Sigmoid colon (tissue), 7 donors: ENCODE measurements around the gene PASD1. TPM values are rescaled to one million over a fixed set of nuclear protein-coding genes. Genes with fewer than 3 reads are reported as not detected.
"Not testable (repeated sequence)": the region's sequence is repeated elsewhere in the genome, so short reads cannot be mapped to it uniquely, and the experiment has no call there.

ENCODE experiments used
- DNase-seq: peaks from one replicate; pipeline ENCODE4 v3.0.0-alpha.2; 2019
- H3K27ac ChIP-seq, 4 donors: fragments of 200-600 bp; sonication (generic); one replicate each; pipeline ENCODE4 v1.5.1; 2016 to 2019; ENCODE audit warnings: mild to moderate bottlenecking in 1 of 4
- H3K27me3 ChIP-seq, 3 donors: fragments of 200-600 bp; sonication (generic); one replicate each; pipeline ENCODE4 v1.5.1; 2019; ENCODE audit warnings: mild to moderate bottlenecking in 1 of 3
- H3K36me3 ChIP-seq, 4 donors: fragments of 200-600 bp; sonication (generic); one replicate each; pipeline ENCODE4 v1.5.1; 2016 to 2019
- H3K4me1 ChIP-seq, 4 donors: fragments of 200-600 bp; sonication (generic); one replicate each; pipeline ENCODE4 v1.5.1; 2017 to 2019
- H3K4me3 ChIP-seq, 4 donors: fragments of 200-600 bp; sonication (generic); one replicate each; pipeline ENCODE4 v1.5.1; 2017 to 2019; ENCODE audit warnings: mild to moderate bottlenecking in 2 of 4, moderate library complexity in 1 of 4
- H3K9me3 ChIP-seq, 4 donors: fragments of 200-600 bp in 3 of 4; sonication (generic) in 3 of 4; one replicate each; pipeline versions ENCODE4 v1.5.1 to v1.6.1; 2013 to 2019
- EP300 ChIP-seq, 4 donors: sonication (generic); formaldehyde crosslinking; IDR thresholded peaks; one replicate each; pipeline ENCODE4 v1.6.1; 2017; ENCODE audit warnings: antibody characterized with exemption in 4 of 4
- POLR2A ChIP-seq, 2 donors: fragments of 450-650 bp; IDR thresholded peaks; one replicate each; pipeline ENCODE4 v1.6.1; 2016; ENCODE audit warnings: antibody characterized with exemption in 2 of 2, mild to moderate bottlenecking in 2 of 2, moderate library complexity in 2 of 2
- POLR2AphosphoS5 ChIP-seq, 4 donors: sonication (generic); formaldehyde crosslinking; IDR thresholded peaks; one replicate each; pipeline ENCODE4 v1.6.1; 2017; ENCODE audit warnings: antibody characterized with exemption in 4 of 4
- WGBS, 2 donors: extraction: QIAGEN DNeasy Blood & Tissue Kit; methylation state at CpG; one replicate each; pipeline ENCODE4 v1.1.7; 2013; 5-methylcytosine and 5-hydroxymethylcytosine counted together
- intact Hi-C: fragments of 100-400 bp; cut with DNase I; formaldehyde crosslinking; loops from one replicate; pipeline ENCODE4 v1.15.1; 2023
- polyA plus RNA-seq, 3 donors: library from polyadenylated mRNA; stranded (reverse); fragments of 200-250 nt; gene quantifications; one replicate each; pipeline ENCODE4 v1.2.3, GENCODE V29; 2013
- total RNA-seq, 4 donors: library from RNA; depleted of rRNA; stranded (reverse); fragments of >200 nt; gene quantifications; one replicate each; pipeline ENCODE4 v1.1.0, GENCODE V29; 2016
- TF ChIP-seq, protein P1 (sequence below), 4 experiments: fragments of 450-650 bp in 3 of 4; fragments of 200-600 bp in 1 of 4; IDR thresholded peaks; one replicate each; pipeline ENCODE4 v1.5.1; 2016 to 2019; ENCODE audit warnings: antibody characterized with exemption in 4 of 4, mild to moderate bottlenecking in 3 of 4, moderate library complexity in 2 of 4
- donor health status: healthy with polysubstance abuse.
- donor health status: Bipolar disorder and iron deficiency.
- donor health status: healthy.

The PASD1 gene
- total and polyA plus RNA-seq, 7 donors: not detected

DNA sequence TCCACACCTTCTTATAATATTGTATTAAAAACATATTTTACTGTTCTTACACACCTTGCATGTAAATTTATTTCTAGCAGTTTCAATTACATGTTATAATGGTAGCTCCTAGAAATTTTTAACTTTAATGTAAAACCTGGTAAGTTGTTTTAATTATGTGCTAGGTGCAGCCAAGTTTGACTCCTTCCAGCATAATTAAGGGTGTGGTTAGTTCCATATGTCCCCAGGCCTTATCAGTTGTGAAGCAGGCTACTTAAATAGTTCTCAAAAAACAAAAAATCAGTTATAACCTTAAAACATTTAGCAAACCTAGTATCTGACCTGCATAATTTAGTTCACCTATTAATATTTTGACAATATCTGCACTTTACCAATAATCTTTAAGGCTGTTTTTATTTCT is 26.9 kb upstream of the PASD1 start:
- Histone ChIP-seq H3K27ac (no peak overlapping the region), H3K4me3 (no peak overlapping the region), H3K27me3 (no peaks in the 10 kb centered on the region), H3K9me3 (no peaks in the 10 kb centered on the region), H3K4me1 (no peaks in the 10 kb centered on the region), H3K36me3 (no peaks in the 10 kb centered on the region)
- no peak for DNase-seq
- intact Hi-C loops: no loop called here
- no peak for TF ChIP-seq EP300 (IDR thresholded peaks at IDR 0.05)
- TF ChIP-seq POLR2A (IDR thresholded peaks at IDR 0.05): no peak
- TF ChIP-seq, protein P1, sequence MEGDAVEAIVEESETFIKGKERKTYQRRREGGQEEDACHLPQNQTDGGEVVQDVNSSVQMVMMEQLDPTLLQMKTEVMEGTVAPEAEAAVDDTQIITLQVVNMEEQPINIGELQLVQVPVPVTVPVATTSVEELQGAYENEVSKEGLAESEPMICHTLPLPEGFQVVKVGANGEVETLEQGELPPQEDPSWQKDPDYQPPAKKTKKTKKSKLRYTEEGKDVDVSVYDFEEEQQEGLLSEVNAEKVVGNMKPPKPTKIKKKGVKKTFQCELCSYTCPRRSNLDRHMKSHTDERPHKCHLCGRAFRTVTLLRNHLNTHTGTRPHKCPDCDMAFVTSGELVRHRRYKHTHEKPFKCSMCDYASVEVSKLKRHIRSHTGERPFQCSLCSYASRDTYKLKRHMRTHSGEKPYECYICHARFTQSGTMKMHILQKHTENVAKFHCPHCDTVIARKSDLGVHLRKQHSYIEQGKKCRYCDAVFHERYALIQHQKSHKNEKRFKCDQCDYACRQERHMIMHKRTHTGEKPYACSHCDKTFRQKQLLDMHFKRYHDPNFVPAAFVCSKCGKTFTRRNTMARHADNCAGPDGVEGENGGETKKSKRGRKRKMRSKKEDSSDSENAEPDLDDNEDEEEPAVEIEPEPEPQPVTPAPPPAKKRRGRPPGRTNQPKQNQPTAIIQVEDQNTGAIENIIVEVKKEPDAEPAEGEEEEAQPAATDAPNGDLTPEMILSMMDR (IDR thresholded peaks at IDR 0.05): no peak
- no peak for TF ChIP-seq POLR2AphosphoS5 (IDR thresholded peaks at IDR 0.05)

- WGBS, 2 donors: 72 to 86% methylated on average over 1 of the region's 1 CpG
- intact Hi-C loops: no loop called here
- no peak overlapping the region for H3K27ac ChIP-seq
- H3K4me1 ChIP-seq: no peaks in the 10 kb centered on the region
- H3K4me3 ChIP-seq: no peak overlapping the region
- H3K36me3 ChIP-seq: no peaks in the 10 kb centered on the region
- H3K9me3 ChIP-seq: no peaks in the 10 kb centered on the region
- no peaks in the 10 kb centered on the region for H3K27me3 ChIP-seq
- no peak for TF ChIP-seq EP300 (IDR thresholded peaks at IDR 0.05)
- TF ChIP-seq POLR2A (IDR thresholded peaks at IDR 0.05): no peak
- TF ChIP-seq POLR2AphosphoS5 (IDR thresholded peaks at IDR 0.05): no peak
- TF ChIP-seq, protein P1 (IDR thresholded peaks at IDR 0.05): no peak
- no peak for DNase-seq
Measured at GRCh38 chrX:151537572-151537971, 25.9 kb upstream of the PASD1 start.

DNA sequence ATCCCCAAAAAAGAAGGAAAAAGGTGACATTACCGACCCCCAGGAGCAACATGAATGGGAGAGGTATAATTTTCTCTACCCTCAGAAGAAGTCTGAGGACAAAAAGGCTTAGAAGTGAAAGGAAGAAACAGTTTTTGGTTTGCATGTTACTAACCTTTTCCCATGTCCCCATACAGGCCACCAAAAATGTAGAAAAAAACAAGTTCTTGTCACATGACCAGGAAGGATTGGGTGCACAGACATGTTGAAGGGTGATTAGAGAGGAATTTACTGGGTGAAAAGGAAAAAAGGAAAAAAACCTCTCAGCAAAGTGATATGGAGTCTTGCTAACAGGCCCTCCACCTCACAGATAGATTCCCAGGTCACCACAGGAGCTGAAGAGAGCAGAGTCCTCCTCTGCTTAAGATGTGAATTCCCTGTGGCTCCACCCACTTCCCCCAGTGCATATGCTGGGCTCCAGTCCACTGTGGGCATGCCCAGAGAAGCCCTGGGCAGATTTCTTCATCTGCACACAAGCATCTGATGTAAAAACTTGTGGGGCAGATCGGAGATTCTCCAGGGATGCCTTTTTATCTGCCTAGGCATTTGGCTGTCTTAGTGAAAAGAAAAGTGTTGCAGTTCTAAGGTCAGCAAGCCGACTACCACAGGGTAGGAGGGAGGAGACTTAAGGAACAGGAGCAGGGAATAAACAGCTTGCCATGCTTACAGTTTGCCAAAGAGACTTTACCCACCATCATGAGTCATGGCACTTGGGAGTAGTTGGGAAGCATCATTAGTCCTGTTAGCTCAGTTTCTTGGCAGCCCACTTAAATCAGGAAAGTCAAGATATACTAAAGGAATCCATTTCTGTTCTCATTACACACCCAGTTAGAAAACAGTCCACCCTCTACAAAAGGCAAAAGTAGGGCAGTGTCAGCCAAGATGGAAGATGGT is 25.0 kb upstream of the PASD1 start:
- Histone ChIP-seq H3K36me3 (no peaks in the 10 kb centered on the region), H3K9me3 (no peaks in the 10 kb centered on the region), H3K27me3 (no peaks in the 10 kb centered on the region), H3K4me3 (no peak overlapping the region), H3K27ac (no peak overlapping the region), H3K4me1 (no peaks in the 10 kb centered on the region)
- no peak for DNase-seq
- 59 to 82% methylated on average over 3 of the region's 3 CpGs for WGBS, 2 donors
- intact Hi-C loops: no loop called here
- TF ChIP-seq EP300 (IDR thresholded peaks at IDR 0.05) (no peak), POLR2AphosphoS5 (IDR thresholded peaks at IDR 0.05) (no peak), POLR2A (IDR thresholded peaks at IDR 0.05) (no peak)
- TF ChIP-seq, protein P1 (IDR thresholded peaks at IDR 0.05): no peak

DNA sequence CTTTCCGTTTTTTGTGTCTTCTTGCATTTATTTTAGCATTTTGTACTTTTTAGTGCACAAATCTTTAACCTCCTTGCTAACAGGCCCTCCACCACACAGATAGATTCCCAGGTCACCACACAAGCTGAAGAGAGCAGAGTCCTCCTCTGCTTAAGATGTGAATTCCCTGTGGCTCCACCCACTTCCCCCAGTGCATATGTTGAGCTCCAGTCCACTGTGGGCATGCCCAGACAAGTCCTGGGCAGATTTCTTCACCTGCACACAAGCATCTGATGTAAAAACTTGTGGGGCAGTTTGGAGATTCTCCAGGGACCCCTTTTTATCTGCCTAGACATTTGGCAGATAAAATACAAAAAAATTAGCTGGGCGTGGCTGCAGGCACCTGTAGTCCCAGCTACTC is 19.8 kb upstream of the PASD1 start:
- 71 to 81% methylated on average over 2 of the region's 2 CpGs for WGBS, 2 donors
- Histone ChIP-seq H3K4me1 (no peaks in the 10 kb centered on the region), H3K36me3 (no peaks in the 10 kb centered on the region), H3K27ac (no peak overlapping the region), H3K4me3 (no peak overlapping the region), H3K27me3 (no peaks in the 10 kb centered on the region), H3K9me3 (no peaks in the 10 kb centered on the region)
- no peak for DNase-seq
- TF ChIP-seq POLR2AphosphoS5 (IDR thresholded peaks at IDR 0.05): no peak
- TF ChIP-seq, protein P1 (IDR thresholded peaks at IDR 0.05): no peak
- TF ChIP-seq EP300 (IDR thresholded peaks at IDR 0.05): no peak
- no peak for TF ChIP-seq POLR2A (IDR thresholded peaks at IDR 0.05)
- intact Hi-C loops: no loop called here

- H3K27me3 ChIP-seq, H3K27ac ChIP-seq, intact Hi-C loops, H3K4me1 ChIP-seq, H3K36me3 ChIP-seq, DNase-seq, H3K4me3 ChIP-seq, H3K9me3 ChIP-seq: not testable (repeated sequence)
- WGBS, 2 donors: 85 to 88% methylated on average over 6 of the region's 6 CpGs
Measured at GRCh38 chrX:151546226-151546625, 17.2 kb upstream of the PASD1 start.

GRCh38 chrX:151551176-151551575 is 12.3 kb upstream of the PASD1 start:
- 92 to 93% methylated on average over 17 to 22 of the region's 25 CpGs for WGBS, 2 donors
- H3K4me3 ChIP-seq, DNase-seq, intact Hi-C loops, H3K27me3 ChIP-seq, H3K27ac ChIP-seq, H3K9me3 ChIP-seq, H3K36me3 ChIP-seq, H3K4me1 ChIP-seq: not testable (repeated sequence)
